Thyroid gland (tissue), 4 donors: Measurements from ENCODE around the gene PRKCH. TPM values are rescaled to one million over a fixed set of nuclear protein-coding genes. Genes with fewer than 3 reads are reported as not detected.
"Not testable (repeated sequence)": the region's sequence is repeated elsewhere in the genome, so short reads cannot be mapped to it uniquely, and the experiment has no call there.

Source experiments
- DNase-seq, 2 donors: peaks; one replicate each; pipeline ENCODE4 v3.0.0-alpha.2; 2019
- H3K27ac ChIP-seq, 3 donors: fragments of 200-600 bp; sonication (generic); 1 replicate in 2 of 3; 2 replicates in 1 of 3; pipeline ENCODE4 v1.5.1; 2016 to 2019; ENCODE audit warnings: mild to moderate bottlenecking in 1 of 3, moderate library complexity in 1 of 3
- H3K27me3 ChIP-seq: fragments of 200-600 bp; sonication (generic); one replicate; pipeline ENCODE4 v1.5.1; 2019
- H3K36me3 ChIP-seq, 2 donors: fragments of 200-600 bp; sonication (generic); one replicate each; pipeline ENCODE4 v1.5.1; 2016 to 2019
- H3K4me1 ChIP-seq, 2 donors: fragments of 200-600 bp; sonication (generic); one replicate each; pipeline ENCODE4 v1.5.1; 2017 to 2019
- H3K4me3 ChIP-seq, 3 donors: fragments of 200-600 bp; sonication (generic); replicated peaks in 1 of 3; 1 replicate in 2 of 3; 2 replicates in 1 of 3; pipeline ENCODE4 v1.5.1; 2016; ENCODE audit warnings: mild to moderate bottlenecking in 1 of 3
- H3K9me3 ChIP-seq: fragments of 200-600 bp; sonication (generic); one replicate; pipeline ENCODE4 v1.5.1; 2017
- CTCF ChIP-seq, 6 experiments: fragments of 200-600 bp in 3 of 6; fragments of 450-650 bp in 3 of 6; sonication (generic) in 3 of 6; IDR thresholded peaks; one replicate each; pipeline ENCODE4 v1.5.1; 2016 to 2019; ENCODE audit warnings: antibody characterized with exemption in 6 of 6, mild to moderate bottlenecking in 2 of 6, inconsistent platforms in 1 of 6, moderate library complexity in 1 of 6
- POLR2A ChIP-seq, 2 donors: fragments of 450-650 bp; IDR thresholded peaks; one replicate each; pipeline ENCODE4 v1.6.1; 2017; ENCODE audit warnings: antibody characterized with exemption in 2 of 2, mild to moderate bottlenecking in 2 of 2, moderate library complexity in 1 of 2
- WGBS, 2 donors: methylation state at CpG; one replicate each; pipeline ENCODE4 v1.1.5; 2017; 5-methylcytosine and 5-hydroxymethylcytosine counted together
- intact Hi-C: fragments of 100-400 bp; cut with DNase I; formaldehyde crosslinking; loops from one replicate; pipeline ENCODE4 v1.15.1; 2023
- total RNA-seq, 4 donors: library from RNA; depleted of rRNA; stranded (reverse); fragments of >200 nt; gene quantifications; one replicate each; pipeline ENCODE4 v1.2.3, GENCODE V29; 2016

PRKCH gene
- total RNA-seq, 4 donors from 2014 or later, result 34.0 to 68.7 (median 49.8) TPM

- 62 to 65% methylated on average over 9 of the region's 9 CpGs for WGBS, 2 donors
- H3K4me1 ChIP-seq, result peaks cover 46 to 65% of the 10 kb centered on the region in 2 donors
- no peak for TF ChIP-seq POLR2A (IDR thresholded peaks at IDR 0.05)
- TF ChIP-seq CTCF (IDR thresholded peaks at IDR 0.05), result no peak
- DNase-seq, result no peak
- H3K36me3 ChIP-seq, result no peaks in the 10 kb centered on the region
- H3K9me3 ChIP-seq, result no peaks in the 10 kb centered on the region
- no peak overlapping the region for H3K4me3 ChIP-seq
- H3K27ac ChIP-seq, result peak overlapping the region in 1 of 3 donors; percentile 94
- intact Hi-C loops, result no loop called here
- no peaks in the 10 kb centered on the region for H3K27me3 ChIP-seq
Measured at GRCh38 chr14:61528591-61529021, 207.2 kb downstream of the PRKCH start.

DNA sequence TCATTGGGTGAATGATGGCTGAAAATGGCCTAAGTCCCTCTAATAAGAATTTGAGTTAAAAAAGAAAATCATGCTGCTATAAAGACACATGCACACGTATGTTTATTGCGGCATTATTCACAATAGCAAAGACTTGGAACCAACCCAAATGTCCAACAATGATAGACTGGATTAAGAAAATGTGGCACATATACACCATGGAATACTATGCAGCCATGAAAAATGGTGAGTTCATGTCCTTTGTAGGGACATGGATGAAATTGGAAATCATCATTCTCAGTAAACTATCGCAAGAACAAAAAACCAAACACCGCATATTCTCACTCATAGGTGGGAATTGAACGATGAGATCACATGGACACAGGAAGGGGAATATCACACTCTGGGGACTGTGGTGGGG is 208.0 kb downstream of the PRKCH start:
- H3K27me3 ChIP-seq, H3K27ac ChIP-seq, H3K4me3 ChIP-seq, H3K36me3 ChIP-seq, H3K9me3 ChIP-seq, intact Hi-C loops, DNase-seq: not testable (repeated sequence)
- WGBS, 2 donors, result 80 to 92% methylated on average over 4 to 5 of the region's 5 CpGs
- peaks cover 38 to 59% of the 10 kb centered on the region in 2 donors for H3K4me1 ChIP-seq

DNA sequence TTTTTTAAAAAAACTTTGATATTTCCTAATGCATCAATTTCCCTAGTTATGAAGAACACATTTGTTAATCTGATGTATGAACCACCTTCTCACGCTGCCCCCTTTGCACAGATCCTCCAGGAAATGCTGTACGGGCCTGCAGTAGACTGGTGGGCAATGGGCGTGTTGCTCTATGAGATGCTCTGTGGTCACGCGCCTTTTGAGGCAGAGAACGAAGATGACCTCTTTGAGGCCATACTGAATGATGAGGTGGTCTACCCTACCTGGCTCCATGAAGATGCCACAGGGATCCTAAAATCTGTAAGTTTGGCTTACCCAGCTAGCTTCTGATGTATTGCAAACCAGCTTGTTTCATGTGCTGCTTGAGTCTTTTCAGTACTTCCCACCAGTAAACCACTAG is 208.9 kb downstream of the PRKCH start:
- H3K36me3 ChIP-seq, result no peaks in the 10 kb centered on the region
- no peaks in the 10 kb centered on the region for H3K27me3 ChIP-seq
- TF ChIP-seq CTCF (IDR thresholded peaks at IDR 0.05), result no peak
- TF ChIP-seq POLR2A (IDR thresholded peaks at IDR 0.05), result no peak
- peak overlapping the region in 1 of 3 donors; percentile 27 for H3K27ac ChIP-seq
- no peak for DNase-seq
- no peak overlapping the region for H3K4me3 ChIP-seq
- intact Hi-C loops, result no loop called here
- WGBS, 2 donors, result 82% methylated on average over 6 of the region's 6 CpGs
- peaks cover 29 to 54% of the 10 kb centered on the region in 2 donors for H3K4me1 ChIP-seq
- no peaks in the 10 kb centered on the region for H3K9me3 ChIP-seq

DNA sequence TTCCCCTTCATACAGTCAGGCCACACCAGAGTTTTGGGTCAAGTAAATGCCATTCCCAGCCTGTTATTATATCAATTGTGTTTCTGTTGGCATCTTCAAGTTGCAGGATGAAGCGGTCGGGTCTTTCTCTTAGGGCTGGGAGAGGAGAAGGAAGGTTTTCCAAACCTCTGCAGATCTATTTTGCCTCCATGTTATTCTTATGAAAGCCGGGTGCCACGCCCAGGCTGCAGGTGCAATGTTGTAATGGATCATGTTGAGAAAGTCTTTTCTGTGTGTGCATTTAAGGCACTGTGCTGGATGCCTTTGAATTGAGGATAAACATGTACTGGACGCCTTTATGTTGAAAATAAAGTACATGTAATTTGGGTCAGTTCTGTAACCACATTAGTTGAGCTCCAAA is 209.5 kb downstream of the PRKCH start:
- TF ChIP-seq POLR2A (IDR thresholded peaks at IDR 0.05) (no peak), CTCF (IDR thresholded peaks at IDR 0.05) (no peak)
- intact Hi-C loops, result no loop called here
- Histone ChIP-seq H3K27me3 (no peaks in the 10 kb centered on the region), H3K4me1 (peaks cover 23 to 52% of the 10 kb centered on the region in 2 donors), H3K4me3 (no peak overlapping the region), H3K9me3 (no peaks in the 10 kb centered on the region), H3K36me3 (no peaks in the 10 kb centered on the region), H3K27ac (peak overlapping the region in 1 of 3 donors; percentile 28)
- no peak for DNase-seq
- WGBS, 2 donors, result 88 to 89% methylated on average over 5 of the region's 5 CpGs

- intact Hi-C loops, result no loop called here
- Histone ChIP-seq H3K9me3 (no peaks in the 10 kb centered on the region), H3K27ac (peak overlapping the region in 1 of 3 donors; percentile 28), H3K27me3 (no peaks in the 10 kb centered on the region), H3K4me1 (peaks cover 16 to 52% of the 10 kb centered on the region in 2 donors), H3K36me3 (no peaks in the 10 kb centered on the region), H3K4me3 (no peak overlapping the region)
- DNase-seq, result no peak
- TF ChIP-seq CTCF (IDR thresholded peaks at IDR 0.05), result no peak
- no peak for TF ChIP-seq POLR2A (IDR thresholded peaks at IDR 0.05)
- 51 to 59% methylated on average over 5 of the region's 5 CpGs for WGBS, 2 donors
Measured at GRCh38 chr14:61531465-61532122, 210.2 kb downstream of the PRKCH start.
